NB4 (cell line): ENCODE measurements around the gene C3.
"Not testable (repeated sequence)": the region's sequence is repeated elsewhere in the genome, so short reads cannot be mapped to it uniquely, and the experiment has no call there.

Experiments
- CTCF ChIP-seq: IDR thresholded peaks from one replicate; pipeline ENCODE4 v1.5.1; 2012; ENCODE audit warnings: low read depth, low read length
- MYC ChIP-seq: IDR thresholded peaks from 2 replicates; pipeline ENCODE4 v1.6.1; 2011; ENCODE audit warnings: low read depth, low read length
- POLR2A ChIP-seq: IDR thresholded peaks from 2 replicates; pipeline ENCODE4 v1.6.1; 2011; ENCODE audit warnings: mild to moderate bottlenecking; ENCODE audit not compliant: insufficient read length; ENCODE audit errors: extremely low read depth

- TF ChIP-seq POLR2A, CTCF, MYC: not testable (repeated sequence)
Measured at GRCh38 chr19:6748543-6748942, 28.1 kb upstream of the C3 start.
